IPS DF 4.7 (cell line): Measurements from ENCODE around the gene MID1.

Experiments used
- DNase-seq: peaks from one replicate; pipeline ENCODE4 v3.0.0-alpha.2; 2013; ENCODE audit warnings: low spot score; ENCODE audit errors: extremely low read depth

Gene MID1

DNA sequence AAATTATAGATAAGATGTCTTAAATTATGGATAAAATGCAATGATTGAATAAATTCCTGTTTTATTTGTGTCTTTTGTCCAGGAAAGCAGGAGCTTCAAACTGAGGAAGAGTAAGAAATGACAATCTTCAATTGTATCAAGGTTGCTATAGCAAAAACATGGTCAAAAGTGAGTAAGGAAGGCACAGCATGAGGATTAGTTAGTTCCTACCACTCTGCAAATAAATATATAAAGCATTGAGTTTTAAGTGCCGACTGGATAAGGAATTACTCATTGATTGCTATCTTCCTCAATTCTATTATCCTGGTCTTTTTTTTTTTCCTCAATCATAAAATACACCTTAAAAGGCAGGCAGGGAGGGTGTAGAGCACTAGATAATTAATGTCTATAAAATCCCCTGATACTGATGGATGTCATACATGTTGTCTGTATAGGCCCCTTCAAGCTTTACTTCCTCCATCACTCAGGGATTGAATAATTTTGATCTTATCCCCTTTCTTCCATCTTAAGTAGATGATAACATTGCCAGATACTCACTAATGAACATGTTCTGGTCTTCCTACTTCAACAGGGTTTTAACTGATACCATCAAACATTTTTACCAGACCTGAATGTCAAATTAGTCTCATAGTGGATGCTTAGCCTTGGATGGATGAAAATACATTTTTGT is 86.6 kb downstream of the MID1 start:
- DNase-seq, result no peak

DNA sequence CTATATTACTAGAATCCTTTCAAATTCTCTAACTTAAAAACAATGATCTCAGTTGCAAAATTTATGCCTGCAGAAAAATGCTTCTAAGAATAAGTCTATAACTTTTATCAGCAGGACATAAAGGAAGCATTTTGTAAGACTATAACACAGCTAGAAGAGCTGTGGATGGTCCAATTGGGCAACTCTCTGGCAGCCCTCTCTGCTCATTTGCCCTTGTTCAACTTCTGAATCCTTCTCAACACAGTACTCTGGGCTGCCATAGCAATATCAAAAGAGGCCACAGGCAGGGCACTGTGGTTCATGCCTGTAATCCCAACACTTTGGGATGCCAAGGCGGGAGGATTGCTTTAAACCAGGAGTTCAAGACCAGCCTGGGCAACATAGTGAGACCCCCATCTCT is 88.5 kb downstream of the MID1 start:
- DNase-seq, result no peak

DNA sequence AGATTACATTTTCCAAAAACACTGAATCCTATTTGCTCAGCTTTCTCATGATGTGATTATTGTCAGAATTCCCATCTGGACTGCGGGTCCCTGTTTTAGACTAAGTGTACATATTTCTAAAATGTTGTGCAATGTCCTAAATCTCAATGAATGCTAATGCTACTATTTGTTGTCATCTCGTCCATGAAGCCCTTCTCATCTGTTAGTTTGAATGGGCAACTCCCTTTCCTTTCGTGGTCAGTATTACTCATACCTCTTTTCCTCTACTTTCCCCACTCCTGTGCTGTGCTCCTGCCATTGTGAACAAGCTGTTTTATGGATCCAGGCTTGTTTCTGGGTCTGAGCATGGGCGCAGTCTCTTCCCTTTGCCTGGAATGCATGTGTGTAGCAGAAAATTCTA is 91.0 kb downstream of the MID1 start:
- no peak for DNase-seq

DNA sequence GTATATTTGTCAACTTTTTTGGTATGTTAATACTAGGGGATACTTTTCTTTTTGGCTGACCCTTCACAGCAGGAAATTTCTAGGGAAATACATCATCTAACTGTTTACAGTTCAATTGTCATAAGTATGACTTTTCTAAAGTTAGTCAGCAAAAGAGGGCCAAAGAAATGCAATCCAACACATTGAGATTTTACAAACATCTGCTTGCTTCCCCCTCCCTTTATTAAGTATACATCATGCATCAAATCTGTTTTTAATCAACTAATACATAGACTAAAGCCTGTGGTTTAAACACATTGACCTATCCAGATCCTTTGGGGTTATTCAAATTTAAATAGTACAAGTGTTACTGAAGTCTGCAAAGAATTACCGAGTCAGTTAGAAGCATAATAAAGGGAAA is 93.9 kb downstream of the MID1 start:
- DNase-seq, result no peak

DNA sequence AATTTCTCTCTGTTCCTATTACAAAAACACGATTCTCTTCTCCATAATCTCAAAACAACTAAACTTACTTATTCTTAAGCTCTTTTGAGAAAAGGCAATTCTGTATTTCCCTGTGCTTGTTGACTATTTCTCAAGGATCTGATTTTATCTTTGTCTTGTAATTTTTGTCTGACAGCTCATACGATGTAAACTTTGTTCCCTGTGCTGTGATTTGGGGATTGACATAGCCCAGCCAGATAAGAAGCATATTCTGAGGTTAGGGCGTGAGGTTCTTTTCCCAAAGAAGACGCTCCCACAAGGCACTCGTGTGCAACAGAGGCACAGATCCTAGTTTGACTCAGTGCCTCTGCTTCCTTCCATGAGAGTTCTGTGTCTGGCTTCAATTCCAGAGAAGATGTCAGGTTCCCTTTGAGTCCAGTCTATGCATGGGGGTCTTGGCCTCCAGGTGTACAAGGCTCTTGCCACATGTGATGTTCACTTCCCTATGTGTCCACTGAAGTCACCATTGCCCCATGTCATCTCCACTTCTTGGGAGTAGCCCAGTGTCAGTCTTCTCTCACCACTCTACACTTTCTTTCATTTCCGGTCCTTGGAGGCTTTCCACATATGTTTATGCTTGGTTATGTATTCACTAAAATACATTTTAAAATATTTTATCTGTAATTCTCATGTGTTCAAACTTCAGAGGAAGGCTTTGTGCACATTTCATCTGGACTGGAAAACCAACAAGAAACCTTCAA is 94.8 kb downstream of the MID1 start:
- no peak for DNase-seq

DNA sequence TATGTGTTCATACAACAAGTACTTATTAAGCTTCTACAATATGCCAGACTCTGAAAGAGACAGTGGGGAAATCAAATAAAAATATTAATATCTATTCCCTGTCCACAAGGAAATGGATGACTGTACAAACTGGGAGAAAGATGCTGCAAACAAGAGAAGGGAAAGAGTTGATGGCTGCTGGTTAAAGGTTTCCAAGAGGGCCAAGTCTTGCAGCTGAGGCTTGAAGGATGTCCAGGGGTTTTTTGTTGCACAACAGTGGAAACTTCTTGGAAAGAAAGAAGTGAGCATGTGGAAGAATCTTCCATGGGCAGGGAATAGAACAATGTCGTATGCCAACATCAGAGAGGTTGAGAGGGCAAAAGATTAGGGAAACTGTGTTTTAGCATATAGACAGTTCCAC is 95.8 kb downstream of the MID1 start:
- no peak for DNase-seq

DNA sequence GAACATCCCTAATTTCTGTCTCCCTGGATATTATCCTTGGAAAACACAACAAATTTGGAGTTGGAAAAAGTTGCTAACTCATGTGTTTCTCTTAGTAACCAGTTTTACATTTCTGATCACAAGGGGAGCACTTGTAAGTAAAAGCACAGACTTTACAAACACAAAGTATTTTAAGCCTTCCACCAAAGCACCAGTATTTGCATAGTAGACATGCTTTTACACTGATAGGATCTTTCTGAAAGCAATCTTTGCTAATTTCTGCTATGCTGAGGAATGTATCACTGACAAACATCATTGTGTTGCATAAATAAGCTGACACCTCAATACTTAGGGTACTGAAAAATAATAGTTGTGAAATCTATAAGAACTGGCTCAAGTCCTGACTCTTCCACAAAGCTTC is 100.6 kb downstream of the MID1 start:
- no peak for DNase-seq

DNA sequence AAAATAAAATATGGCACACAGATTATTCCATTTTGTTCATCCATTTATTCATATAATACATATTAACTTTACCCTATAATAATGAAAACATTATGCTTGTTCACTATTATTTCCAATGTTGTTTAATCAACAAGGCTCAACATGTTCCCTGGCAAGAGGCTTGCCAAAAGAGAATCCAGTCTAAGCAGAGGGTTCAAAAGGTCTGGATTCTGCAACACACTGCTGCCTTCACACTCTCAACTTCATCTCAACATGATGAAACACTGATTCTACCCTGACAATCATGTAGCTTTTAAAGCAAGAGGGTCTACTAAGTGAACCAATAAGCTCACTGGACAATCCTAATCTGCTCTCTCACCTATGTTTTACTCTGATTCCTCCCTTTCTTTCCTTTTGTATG is 101.1 kb downstream of the MID1 start:
- no peak for DNase-seq

DNA sequence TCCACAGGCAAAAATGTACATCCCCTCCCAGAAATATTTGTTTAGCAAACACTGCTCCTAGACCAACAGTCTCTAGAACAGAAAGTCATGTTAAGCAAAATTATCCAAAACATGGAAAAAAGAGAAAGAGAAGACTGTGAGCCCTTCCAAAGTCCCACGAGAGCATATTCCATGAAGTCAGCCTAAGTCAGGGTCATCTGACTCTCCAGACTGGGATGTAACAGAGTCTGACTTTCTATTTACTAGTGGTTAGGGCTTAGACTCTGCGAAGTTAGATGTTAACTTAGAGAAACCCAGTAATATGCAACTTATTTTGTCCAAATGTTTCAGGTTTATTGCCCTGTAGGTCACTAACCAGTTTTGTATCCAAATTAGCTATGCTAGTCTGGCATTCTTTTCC is 102.3 kb downstream of the MID1 start:
- no peak for DNase-seq

DNA sequence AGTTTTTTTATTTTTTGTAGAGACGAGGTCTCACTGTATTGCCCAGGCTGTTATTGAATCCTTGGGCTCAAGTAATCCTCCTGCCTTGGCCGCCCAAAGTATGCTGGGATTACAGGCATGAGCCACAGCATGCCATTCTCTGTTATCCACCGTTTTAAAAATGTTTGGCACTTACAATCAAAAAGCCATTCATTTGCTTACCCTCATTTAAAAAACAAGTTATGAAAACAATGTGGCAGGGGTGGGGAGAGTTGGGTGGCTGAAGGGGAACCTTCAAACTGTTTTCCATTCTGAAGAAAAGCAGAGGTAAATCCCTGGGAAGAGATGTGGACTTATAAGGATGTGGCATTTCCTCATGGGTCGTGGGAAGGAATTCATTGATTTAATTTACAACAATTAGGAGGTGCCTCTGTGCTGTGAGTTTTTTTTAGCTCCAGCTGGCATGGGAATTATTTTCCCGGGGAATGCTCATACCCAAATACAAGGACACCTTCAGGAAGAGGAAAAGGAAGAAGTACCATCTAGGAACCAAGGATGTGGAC is 103.5 kb downstream of the MID1 start:
- no peak for DNase-seq

DNA sequence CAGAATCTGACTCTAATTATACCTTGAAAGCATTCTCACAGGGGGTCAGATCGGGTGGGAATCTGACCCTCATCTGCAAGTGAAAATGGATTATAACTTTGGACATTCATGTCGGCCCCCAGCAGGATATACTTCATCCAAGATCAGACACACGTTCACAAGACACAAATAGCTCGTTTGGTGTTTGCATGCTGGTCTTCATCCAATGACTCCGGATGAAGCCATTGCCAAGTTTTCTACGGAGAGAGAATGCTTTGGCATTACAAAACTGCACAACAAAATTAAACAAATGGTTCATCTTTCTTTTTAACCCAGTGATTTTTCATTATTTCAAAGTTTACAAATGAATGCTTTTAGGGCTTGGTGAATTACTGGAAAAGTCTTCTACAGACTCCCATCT is 105.5 kb downstream of the MID1 start:
- DNase-seq, result no peak

DNA sequence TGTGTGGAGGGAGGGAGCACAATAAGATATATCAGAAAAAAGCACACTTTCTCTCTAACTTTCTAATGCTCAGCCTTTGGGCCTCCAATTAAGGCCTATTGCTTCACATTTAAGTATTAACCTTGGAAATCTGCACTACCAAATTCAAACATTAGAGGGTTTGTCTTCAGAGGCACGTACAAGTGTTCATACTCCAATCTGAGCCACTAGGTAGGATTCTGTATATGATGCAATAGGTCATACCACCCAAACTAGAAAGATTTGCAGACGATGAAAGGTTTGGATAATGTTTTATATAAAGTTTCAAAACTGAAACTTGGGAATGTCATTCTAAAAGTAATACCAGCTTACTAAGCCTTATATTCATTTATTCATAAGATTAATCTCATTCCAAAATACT is 106.4 kb downstream of the MID1 start:
- DNase-seq, result no peak

DNA sequence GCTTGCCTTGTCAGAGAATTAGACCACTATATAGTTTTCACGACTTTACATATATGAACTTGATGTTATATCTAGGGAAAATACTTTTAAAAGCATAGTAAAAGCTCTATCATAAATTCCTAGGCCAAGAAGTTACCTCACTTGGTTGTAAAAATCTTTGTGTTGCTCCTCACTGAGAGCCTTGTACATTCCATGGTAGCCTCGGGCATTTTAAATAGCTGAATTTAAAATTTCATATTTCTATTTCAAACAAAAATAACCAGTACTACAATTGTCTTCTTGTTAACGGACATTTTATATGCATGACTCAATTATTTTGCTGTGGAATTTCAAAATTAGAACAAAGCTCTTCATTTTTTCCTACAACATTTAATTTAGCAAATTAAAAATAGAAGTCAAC is 107.6 kb downstream of the MID1 start:
- no peak for DNase-seq

DNA sequence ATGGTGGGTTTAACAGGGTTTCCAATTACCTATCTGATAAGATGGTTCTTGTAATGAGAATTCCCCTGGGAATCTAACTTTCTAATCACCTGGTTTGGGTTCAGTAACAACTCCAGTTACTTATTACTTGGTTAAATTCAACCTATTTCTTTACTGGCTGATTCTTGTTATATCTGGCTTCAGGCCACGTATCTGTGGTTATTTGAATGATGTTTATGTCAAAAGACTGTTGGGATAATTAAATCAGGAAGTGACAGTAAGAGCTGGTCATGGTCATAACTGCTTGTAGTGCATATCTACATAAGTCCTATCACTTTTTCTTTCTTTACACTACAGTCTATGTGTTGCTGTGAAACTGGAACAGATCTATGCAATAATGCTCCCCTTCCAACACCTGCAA is 108.1 kb downstream of the MID1 start:
- no peak for DNase-seq

DNA sequence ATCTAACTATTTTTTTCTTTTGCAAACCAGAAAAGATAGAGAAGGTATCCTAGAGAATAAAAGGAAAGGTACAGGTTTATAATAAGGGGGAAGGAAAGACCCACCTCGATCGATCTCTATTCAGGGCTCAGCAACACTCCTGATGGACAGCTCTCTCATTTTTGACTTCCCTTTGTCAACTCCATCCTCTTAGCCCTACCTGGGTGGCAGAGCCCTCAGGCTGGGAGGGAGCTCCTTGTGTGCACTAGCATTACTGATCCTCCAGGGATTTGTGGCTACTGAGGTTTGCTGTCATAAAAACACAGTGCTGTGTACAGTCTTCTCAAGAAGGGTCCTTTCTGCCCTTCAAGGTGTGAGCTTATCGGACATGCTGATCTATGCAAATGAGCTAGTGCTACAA is 111.0 kb downstream of the MID1 start:
- no peak for DNase-seq

DNA sequence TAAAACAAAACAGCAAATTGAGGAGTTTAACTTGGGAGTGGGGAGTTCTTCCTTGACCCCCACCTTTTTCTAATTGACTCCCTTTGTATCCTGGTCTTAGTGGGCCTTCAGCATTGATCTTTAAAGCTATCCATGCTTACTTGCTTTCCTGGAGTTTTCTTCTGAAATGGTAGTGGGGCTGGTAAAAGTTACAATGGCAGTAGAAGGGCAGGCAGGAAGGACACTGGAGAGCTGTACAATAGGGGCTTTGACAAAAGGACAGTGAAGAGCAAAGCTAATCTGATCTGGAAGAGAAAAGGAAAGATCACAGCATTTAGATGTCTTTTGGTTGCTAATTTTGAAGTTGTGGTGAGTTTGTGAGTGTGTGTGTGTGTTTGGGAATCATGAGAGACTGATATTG is 111.5 kb downstream of the MID1 start:
- DNase-seq, result no peak

DNA sequence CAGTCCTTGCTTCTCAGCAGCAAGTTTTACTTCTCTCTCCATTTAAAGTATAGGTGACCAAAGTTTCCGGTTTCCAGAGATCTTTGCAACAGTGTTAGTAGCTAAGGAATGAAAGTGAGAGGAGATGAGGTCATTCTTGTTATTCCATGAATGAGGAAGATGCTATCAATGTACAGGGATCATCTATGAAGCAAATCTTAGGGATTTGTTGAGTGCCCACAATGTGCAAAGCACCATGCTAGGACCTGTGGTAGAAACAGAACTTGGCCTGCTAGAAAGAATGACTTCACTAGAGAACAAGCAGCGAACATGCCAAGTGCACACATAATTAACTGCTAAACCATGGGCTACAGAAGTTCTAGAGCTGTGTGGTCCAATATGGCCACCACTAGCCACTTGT is 112.5 kb downstream of the MID1 start:
- DNase-seq, result no peak

DNA sequence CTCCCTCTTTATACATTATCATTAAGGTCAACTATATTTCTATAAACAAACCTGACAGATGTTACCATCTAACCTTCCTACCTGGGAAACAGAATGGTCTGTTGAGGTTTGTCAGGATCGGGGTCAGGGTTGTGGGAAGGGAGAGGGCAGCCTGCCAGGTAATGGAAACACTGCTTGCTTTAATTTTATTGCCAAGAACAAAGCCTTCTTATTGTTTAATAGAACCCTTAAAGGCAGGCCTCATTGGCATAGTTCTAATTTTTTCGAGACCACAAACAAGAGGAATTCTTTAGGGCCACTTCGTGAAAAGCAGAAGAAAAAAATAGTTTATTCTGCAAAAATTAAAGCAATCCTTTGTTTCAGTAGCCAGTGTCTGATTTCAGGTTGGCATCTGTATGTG is 113.2 kb downstream of the MID1 start:
- DNase-seq, result no peak

DNA sequence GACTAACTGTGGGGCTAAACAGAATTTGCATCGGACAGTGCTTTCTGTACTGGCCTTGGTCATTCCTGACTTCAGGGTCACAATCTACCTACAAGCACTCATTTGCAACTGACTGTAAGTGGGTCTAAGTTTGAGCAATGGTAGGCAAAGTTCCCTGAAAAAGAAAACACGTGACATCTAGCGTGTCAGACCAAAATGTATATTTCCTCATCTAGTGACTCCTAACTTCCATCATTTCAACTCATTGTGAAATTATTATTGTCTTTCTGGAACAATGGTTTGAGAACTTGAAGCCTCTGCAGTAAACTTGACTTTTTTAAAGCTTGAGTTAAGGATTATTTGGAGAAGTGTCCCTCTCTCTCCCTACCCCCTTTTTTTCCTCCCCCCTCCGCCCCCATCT is 113.6 kb downstream of the MID1 start:
- DNase-seq, result no peak

DNA sequence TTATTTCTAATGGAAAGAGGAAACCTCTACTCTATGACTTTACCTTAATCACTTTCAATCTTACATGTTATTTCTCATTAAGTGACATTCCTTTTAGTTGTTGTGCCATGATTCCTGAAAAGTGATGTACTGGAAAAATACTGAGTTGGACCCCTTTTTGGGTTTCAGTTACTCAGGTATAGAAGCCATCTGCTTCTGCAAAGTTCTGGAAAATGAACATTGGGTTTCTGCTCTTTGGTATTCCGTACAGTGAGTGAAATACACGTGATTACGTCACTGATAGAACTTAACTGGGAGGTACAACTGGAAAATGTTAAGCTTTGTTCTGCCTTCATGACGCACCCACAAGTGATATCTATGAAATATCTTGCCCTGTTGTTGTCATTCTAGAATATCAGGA is 114.7 kb downstream of the MID1 start:
- no peak for DNase-seq

DNA sequence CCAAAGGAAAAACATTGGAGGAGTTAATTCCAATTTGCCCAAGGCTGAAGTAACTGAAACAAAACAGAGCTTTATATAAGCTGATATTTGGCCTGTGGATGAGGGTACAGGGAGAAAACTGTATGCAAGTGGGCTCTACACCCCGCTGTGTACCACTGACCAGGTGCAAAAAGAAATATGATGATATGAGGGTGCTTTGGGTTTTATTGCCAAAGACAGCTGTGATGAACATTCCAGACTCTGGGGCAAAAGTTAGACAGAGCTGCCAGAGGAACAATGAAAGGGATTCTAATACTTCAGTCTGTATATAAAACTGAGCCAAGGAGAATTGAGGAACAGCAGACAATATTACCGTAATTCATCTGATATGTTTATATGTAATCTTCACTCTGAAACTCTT is 117.4 kb downstream of the MID1 start:
- no peak for DNase-seq

DNA sequence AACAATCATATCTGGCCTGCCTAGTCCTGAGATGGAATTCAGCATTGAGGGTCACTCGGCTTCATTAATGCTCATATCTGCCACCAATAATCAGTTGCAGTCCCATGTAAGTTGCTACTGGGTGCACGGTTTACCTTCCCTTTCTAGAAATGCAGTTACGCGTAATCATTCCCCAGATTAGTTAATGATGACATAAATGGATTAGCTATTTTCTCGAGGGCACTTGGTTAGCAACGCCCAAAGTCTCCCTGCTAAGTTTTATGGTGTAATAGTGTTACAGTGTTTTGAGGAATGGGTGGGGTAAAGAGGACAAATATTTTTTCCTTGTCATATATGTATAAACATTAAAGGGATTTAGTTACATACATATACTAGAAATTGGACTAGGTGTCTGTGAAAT is 118.8 kb downstream of the MID1 start:
- no peak for DNase-seq

DNA sequence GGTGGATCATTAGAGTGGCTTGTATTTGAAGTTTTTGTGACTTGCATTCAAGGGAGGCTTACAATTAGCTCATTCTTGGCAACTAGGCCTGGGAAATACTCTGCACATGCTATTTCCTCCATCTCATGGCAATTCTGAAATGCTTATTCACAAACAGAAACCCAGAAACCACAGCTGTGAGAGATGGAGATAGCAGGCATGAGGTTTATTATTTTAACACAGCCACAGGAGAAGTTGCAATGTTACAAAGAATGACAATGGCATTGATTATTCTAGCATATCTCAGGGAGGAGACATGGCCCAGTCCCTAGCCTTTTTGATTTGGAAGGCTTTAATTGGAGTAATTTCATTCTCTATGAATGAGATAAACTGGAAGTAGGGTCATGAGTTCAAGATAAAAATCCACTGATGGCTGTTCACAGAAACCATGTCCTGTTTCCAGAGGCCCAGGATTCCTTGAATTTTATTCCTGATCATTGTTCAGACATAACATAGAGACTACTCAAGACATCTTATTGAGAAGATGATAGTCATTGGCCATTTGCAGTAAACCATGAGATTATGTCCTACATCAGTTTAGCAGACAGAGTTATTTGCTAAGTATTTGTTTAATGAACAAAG is 123.9 kb downstream of the MID1 start:
- no peak for DNase-seq
